Fibroblast of villous mesenchyme (primary cell): ENCODE data around the gene UQCRFS1. TPM values are rescaled to one million over a fixed set of nuclear protein-coding genes. Genes with fewer than 3 reads are reported as not detected.

ENCODE experiments used
- DNase-seq: peaks from one replicate; pipeline ENCODE4 v3.0.0-alpha.2; 2010; ENCODE audit warnings: low read depth
- H3K4me3 ChIP-seq: 2 replicates; pipeline ENCODE4 v1.5.1; 2011; ENCODE audit warnings: low read depth, mild to moderate bottlenecking, low read length
- CTCF ChIP-seq: IDR thresholded peaks from 2 replicates; pipeline ENCODE4 v1.5.1; 2012; ENCODE audit warnings: low read depth, mild to moderate bottlenecking, low read length; ENCODE audit not compliant: insufficient read depth
- total RNA-seq: library from RNA; depleted of rRNA; stranded (reverse); fragments of >200 nt; gene quantifications from 2 replicates; pipeline ENCODE4 v1.2.3, GENCODE V29; 2012

Gene UQCRFS1
- total RNA-seq, 1 donor: 32.0 TPM

- TF ChIP-seq CTCF: no peak
- DNase-seq: no peak
- no peak overlapping the region for H3K4me3 ChIP-seq
These were observed 24.5 kb downstream of the UQCRFS1 start for GRCh38 chr19:29188289-29189032.

GRCh38 chr19:29187676-29188075, 25.3 kb downstream of the UQCRFS1 start:
- no peak for DNase-seq
- TF ChIP-seq CTCF: no peak
- no peak overlapping the region for H3K4me3 ChIP-seq

- no peak for TF ChIP-seq CTCF
- no peak overlapping the region for H3K4me3 ChIP-seq
- no peak for DNase-seq
These were observed 27.5 kb downstream of the UQCRFS1 start for GRCh38 chr19:29185427-29185826.

- no peak for TF ChIP-seq CTCF
- H3K4me3 ChIP-seq: no peak overlapping the region
- DNase-seq: no peak
These were observed 35.8 kb downstream of the UQCRFS1 start for GRCh38 chr19:29176981-29177754.

GRCh38 chr19:29173896-29174295, 39.1 kb downstream of the UQCRFS1 start:
- H3K4me3 ChIP-seq: no peak overlapping the region
- TF ChIP-seq CTCF: no peak
- DNase-seq: no peak

- TF ChIP-seq CTCF: no peak
- DNase-seq: no peak
- no peak overlapping the region for H3K4me3 ChIP-seq
These were observed 40.6 kb downstream of the UQCRFS1 start for GRCh38 chr19:29172302-29172701.
